ENCODE measurements around the gene NR4A2. TPM values are rescaled to one million over a fixed set of nuclear protein-coding genes. Genes with fewer than 3 reads are reported as not detected.
A peak's percentile ranks its signal among the peaks of the same experiment; 100 is the strongest.

Gene NR4A2
- total RNA-seq, 1 donor from 2014 or later: 6.7 TPM

DNA sequence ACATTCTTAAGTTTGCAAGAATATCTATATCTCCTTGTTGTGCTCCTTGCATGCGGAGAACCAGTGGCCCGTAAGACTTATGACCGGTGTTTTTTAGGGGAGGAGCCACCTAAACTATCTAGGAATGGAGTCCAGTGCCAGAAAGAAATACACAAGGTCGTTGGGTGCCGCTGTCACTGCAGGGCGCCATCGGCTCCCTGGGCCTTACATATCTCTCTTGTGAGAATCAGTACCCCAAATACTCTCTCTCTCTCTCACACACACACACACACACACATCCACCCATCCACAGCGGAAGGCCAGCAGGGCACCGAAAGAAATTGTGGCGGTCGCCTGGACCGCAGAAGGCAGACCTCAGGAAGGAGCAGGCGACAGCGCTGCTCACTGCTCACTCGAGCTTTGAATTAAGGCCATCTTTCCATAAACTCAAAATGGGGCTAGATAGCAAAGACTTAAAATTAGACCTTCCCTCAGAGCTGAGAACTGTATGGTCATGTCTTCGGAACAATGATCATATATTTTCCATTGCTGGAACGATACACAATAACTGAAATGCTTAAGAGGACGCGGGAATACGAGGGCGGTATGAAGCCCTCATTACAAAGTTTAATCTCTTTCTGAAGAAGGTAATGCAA lies 10.4 kb downstream of the NR4A2 start:
- ChIA-PET POLR2A (interaction anchor here (0.9 to 1.8 kb wide), 2 partner anchors 10 to 12 kb away, joined by 4 to 5 read pairs; partner anchors contain the start of gene NR4A2), CTCF (interaction anchor here (2.6 kb wide), 1 partner anchor 13 kb away, joined by 8 read pairs; no protein-coding TSS in a partner anchor)
- Mint-ChIP-seq H3K36me3 (ENCODE audit: low read depth) (peaks cover 26% of the 10 kb centered on the region), H3K9me3 (no peaks in the 10 kb centered on the region), H3K4me3 (peak overlapping the region; percentile 56), H3K27me3 (peaks cover 78% of the 10 kb centered on the region), H3K27ac (peak overlapping the region; percentile 3), H3K4me1 (peaks cover 38% of the 10 kb centered on the region)
- ATAC-seq (ENCODE audit: low read depth): peak; percentile 16
- TF ChIP-seq, protein P1, sequence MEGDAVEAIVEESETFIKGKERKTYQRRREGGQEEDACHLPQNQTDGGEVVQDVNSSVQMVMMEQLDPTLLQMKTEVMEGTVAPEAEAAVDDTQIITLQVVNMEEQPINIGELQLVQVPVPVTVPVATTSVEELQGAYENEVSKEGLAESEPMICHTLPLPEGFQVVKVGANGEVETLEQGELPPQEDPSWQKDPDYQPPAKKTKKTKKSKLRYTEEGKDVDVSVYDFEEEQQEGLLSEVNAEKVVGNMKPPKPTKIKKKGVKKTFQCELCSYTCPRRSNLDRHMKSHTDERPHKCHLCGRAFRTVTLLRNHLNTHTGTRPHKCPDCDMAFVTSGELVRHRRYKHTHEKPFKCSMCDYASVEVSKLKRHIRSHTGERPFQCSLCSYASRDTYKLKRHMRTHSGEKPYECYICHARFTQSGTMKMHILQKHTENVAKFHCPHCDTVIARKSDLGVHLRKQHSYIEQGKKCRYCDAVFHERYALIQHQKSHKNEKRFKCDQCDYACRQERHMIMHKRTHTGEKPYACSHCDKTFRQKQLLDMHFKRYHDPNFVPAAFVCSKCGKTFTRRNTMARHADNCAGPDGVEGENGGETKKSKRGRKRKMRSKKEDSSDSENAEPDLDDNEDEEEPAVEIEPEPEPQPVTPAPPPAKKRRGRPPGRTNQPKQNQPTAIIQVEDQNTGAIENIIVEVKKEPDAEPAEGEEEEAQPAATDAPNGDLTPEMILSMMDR (IDR thresholded peaks at IDR 0.05): no peak
- intact Hi-C loops (cut with micrococcal nuclease): loop anchor here (1.0 kb wide), 1 partner anchor 9 kb away; no protein-coding TSS in a partner anchor
- no peak for DNase-seq

DNA sequence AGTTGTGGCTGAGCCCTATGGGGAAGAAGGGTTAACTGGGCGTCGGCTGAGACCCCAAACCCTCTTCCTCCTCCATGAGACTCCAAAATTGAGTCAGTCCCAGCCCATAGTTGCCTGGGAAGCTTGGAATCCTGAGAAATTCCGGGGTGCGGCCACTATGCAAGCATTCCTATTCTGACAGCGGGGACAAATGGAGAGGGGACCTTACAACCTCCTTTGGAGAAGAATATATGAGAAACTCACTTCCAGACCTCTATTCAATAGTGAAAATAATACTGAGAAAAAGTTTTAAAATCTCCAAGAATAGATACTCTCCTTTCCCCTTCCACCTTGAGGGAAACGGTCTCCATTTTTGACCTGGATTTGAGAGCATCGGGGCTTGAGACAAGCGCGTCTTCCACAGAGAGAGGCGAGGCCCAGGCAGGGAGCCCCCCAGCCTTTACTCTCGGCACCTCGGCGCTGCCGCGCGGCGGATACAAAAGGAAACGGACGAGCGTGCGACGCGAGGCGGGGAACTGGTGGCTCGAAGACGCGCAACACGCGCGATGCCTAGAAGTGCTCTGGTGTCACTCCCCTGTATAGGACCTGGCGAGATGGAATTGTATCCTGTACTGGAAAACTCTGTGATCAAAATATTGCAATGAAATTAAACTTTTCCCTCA lies 11.1 kb downstream of the NR4A2 start:
- ChIA-PET POLR2A (interaction anchor here (1.8 kb wide), 1 partner anchor 13 kb away, joined by 5 read pairs; no protein-coding TSS in a partner anchor), CTCF (no interaction called here)
- intact Hi-C loops (cut with micrococcal nuclease): no loop called here
- peak; percentile 27 for DNase-seq
- peaks cover 38% of the 10 kb centered on the region for H3K4me1 Mint-ChIP-seq
- no peak for ATAC-seq (ENCODE audit: low read depth)
- peak overlapping the region; percentile 56 for H3K4me3 Mint-ChIP-seq
- peaks cover 18% of the 10 kb centered on the region for H3K36me3 Mint-ChIP-seq (ENCODE audit: low read depth)
- TF ChIP-seq, protein P1 (IDR thresholded peaks at IDR 0.05): no peak
- H3K9me3 Mint-ChIP-seq: no peaks in the 10 kb centered on the region
- peaks cover 73% of the 10 kb centered on the region for H3K27me3 Mint-ChIP-seq
- H3K27ac Mint-ChIP-seq: peak overlapping the region; percentile 15

DNA sequence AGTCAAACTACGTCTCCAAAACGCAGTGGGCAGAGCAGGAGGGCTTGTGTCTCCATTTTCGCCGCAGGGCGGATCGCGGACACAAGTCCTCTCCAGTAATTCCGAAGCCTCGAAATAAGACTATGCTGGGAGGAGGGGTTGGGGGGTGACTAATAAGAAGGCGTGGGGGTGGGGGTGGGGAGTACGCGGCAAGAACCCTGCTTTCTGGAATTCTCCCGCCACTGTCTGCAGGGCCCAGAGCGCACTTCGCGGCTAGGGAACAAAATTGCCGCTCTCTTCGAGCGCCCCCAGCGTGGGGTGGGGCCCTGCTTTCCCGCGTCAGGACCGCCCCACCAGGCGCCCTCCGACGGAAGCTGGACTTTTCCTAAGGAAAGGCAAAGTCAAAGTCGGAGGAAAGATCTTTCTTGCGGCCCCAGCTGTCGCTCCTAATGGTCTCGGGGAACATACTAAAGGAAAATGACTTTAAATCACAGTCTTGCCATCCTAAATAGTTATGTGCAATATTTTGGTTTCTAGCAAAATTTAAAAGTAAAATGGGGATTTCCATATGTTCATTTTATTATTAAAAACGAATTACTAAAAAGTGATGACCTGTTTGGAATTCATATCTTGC lies 11.9 kb downstream of the NR4A2 start:
- Mint-ChIP-seq H3K4me1 (peaks cover 38% of the 10 kb centered on the region), H3K4me3 (peak overlapping the region; percentile 32), H3K36me3 (ENCODE audit: low read depth) (peaks cover 11% of the 10 kb centered on the region), H3K27ac (no peak overlapping the region), H3K9me3 (no peaks in the 10 kb centered on the region), H3K27me3 (peaks cover 66% of the 10 kb centered on the region)
- ATAC-seq (ENCODE audit: low read depth): no peak
- intact Hi-C loops (cut with micrococcal nuclease): no loop called here
- CTCF ChIA-PET: no interaction called here
- POLR2A ChIA-PET: interaction anchor here (0.7 kb wide), 1 partner anchor 48 kb away, joined by 3 read pairs; no protein-coding TSS in a partner anchor
- no peak for DNase-seq
- TF ChIP-seq, protein P1 (IDR thresholded peaks at IDR 0.05): no peak

DNA sequence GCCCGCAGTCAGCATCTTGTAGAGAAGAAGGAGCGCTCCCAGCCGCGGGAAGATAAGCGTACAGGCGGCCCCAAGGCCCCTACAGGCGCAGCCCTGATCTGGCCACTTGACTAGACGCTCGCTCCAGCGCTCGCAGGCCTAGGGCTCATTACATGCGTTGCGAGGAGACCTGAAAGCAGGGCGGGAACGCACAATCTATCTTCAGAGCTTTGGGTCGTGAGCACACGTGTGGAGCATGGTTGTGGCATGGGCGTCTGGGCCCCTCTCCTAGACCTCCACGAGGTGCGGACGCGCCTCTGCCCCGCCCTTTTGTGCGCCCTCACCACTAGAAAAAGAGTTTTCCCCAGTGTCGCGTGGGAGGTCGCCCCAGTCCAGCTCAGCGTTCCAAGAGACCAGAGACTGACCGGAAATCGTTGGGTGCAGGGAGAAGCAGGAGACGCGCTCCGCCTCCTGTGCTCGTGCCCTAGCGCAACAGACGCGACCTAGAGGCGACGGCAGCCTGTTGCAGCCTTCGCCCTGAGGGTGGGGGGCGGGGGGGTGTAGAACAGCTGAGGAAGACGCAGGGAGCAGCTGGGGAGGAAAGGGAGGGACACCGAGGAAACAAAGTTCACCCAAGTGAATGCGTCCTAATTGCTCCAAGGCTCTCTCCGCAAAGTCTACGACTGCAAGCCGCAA lies 12.6 kb downstream of the NR4A2 start:
- intact Hi-C loops (cut with micrococcal nuclease): no loop called here
- peak overlapping the region; percentile 13 for H3K27ac Mint-ChIP-seq
- no peak for ATAC-seq (ENCODE audit: low read depth)

More for the DNA sequence above, 12.6 kb downstream of the NR4A2 start:
- peaks cover 65% of the 10 kb centered on the region for H3K27me3 Mint-ChIP-seq
- no peaks in the 10 kb centered on the region for H3K9me3 Mint-ChIP-seq
- peaks cover 5% of the 10 kb centered on the region for H3K36me3 Mint-ChIP-seq (ENCODE audit: low read depth)
- no peak for DNase-seq
- TF ChIP-seq, protein P1 (IDR thresholded peaks at IDR 0.05): no peak
- peaks cover 38% of the 10 kb centered on the region for H3K4me1 Mint-ChIP-seq
- ChIA-PET CTCF (no interaction called here), POLR2A (interaction anchor here (0.7 kb wide), 2 partner anchors 14 to 48 kb away, joined by 3 read pairs; no protein-coding TSS in a partner anchor)
- H3K4me3 Mint-ChIP-seq: peak overlapping the region; percentile 50
